ENCODE measurements around the gene E2F7.

GRCh38 chr12:77099799-77100198 lies 34.4 kb upstream of the E2F7 start:
- no peak for TF ChIP-seq SMC3 (conservative IDR thresholded peaks at IDR 0.05; ENCODE audit: poor library complexity)
- TF ChIP-seq CTCF (IDR thresholded peaks at IDR 0.05; ENCODE audit: poor library complexity, severe bottlenecking), result no peak

Measured in neural cell (in vitro differentiated cells).